Neural crest cell (in vitro differentiated cells): Measurements from ENCODE around the gene PARVB. TPM values are rescaled to one million over a fixed set of nuclear protein-coding genes. Genes with fewer than 3 reads are reported as not detected.

Experiments
- DNase-seq: peaks from one replicate; pipeline ENCODE4 v3.0.0; 2021; ENCODE audit warnings: low read depth, mixed read lengths, low spot score
- H3K27ac Mint-ChIP-seq: one replicate; pipeline ENCODE4 v1.8.0; 2021; ENCODE audit warnings: mild to moderate bottlenecking, mixed read lengths; ENCODE audit not compliant: unreplicated experiment
- H3K27me3 Mint-ChIP-seq: 2 replicates; pipeline ENCODE4 v1.8.0; 2021; ENCODE audit warnings: low read depth, mild to moderate bottlenecking, mixed read lengths
- H3K36me3 Mint-ChIP-seq: 2 replicates; pipeline ENCODE4 v1.8.0; 2021; ENCODE audit warnings: low read depth, mild to moderate bottlenecking, mixed read lengths
- H3K4me1 Mint-ChIP-seq: 2 replicates; pipeline ENCODE4 v1.8.0; 2021; ENCODE audit warnings: mixed read lengths
- H3K4me3 Mint-ChIP-seq: one replicate; pipeline ENCODE4 v1.8.0; 2021; ENCODE audit warnings: mild to moderate bottlenecking, mixed read lengths
- H3K9me3 Mint-ChIP-seq: 2 replicates; pipeline ENCODE4 v1.8.0; 2021; ENCODE audit warnings: mixed read lengths
- total RNA-seq: library from RNA; stranded (reverse); gene quantifications from 2 replicates; pipeline ENCODE4 v1.2.1, GENCODE V29; 2021
- TF ChIP-seq, protein P1 (sequence below): fragments of 200-600 bp; sonication (generic); conservative IDR thresholded peaks from 2 replicates; pipeline ENCODE4 v1.5.0; 2021; ENCODE audit warnings: antibody characterized with exemption, mild to moderate bottlenecking

The PARVB gene
- total RNA-seq, 1 donor from 2014 or later, result 21.8 TPM

DNA sequence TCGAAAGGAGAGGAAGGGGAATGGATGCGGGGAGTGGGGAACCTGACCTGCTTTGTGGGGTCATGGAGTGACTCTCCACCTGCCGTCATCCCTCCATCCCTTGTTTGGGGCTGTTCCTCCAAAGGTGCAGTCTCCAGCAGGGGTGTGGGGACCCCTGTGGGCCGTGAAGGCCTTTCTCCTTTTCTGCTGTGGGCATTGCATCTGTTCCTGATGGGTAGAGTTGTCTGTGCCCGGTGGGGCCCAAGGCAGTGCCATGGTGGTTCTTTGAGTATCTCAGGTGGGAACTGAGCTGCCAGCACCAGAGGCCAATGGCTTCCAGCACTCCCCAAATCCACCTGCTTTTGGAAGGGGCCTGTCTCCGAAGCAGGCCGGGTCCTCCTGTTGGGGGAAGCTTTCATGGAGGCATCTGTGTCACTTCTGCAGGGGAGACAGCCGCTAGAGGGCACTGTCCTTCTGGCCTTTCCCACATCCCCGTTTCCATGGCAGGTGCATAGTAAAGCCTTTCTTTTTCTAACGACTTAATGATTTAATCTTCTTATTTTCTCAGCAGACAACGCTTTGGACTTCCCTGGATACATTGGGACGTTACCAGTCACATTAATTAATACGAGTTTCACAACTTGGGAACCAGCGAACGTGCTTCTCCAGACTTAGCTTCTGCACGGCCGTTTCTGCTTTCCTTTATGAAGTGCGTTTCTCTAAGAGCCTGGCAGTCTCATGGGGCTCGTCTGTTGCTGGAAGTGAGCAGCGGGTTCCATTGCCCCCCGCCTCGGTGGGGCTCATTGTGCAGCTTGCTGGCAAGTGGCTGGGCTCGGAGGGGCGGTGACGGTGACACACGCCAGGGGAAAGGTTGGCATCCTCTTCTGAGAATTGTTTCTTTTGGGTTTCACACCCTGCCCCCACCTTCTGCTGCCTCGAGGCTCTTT lies 57.1 kb downstream of the PARVB start:
- H3K27me3 Mint-ChIP-seq, result no peaks in the 10 kb centered on the region
- no peak overlapping the region for H3K4me3 Mint-ChIP-seq

DNA sequence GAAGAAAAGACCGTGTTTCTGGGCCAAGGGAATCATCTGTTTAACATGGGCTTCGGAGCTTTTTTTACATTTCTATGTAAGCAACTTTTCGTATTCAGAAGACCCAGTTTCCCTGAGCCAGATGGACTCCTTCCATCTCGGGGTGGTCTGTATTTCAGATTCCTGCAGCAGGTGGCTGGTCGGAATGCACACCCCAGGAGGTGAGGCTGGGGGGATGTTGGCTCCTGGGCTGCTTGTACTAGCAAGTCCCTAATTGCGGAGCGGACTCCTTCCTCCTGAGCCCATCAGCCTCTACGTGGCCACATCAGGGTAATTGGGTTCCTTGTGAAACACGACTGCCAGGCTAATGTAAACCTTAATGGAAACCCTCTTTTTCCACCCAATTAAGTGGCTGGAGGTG lies 58.7 kb downstream of the PARVB start:
- Mint-ChIP-seq H3K4me1 (peaks cover 16% of the 10 kb centered on the region), H3K36me3 (peaks cover 3% of the 10 kb centered on the region), H3K9me3 (no peaks in the 10 kb centered on the region), H3K4me3 (no peak overlapping the region), H3K27ac (no peak overlapping the region), H3K27me3 (no peaks in the 10 kb centered on the region)
- TF ChIP-seq, protein P1, sequence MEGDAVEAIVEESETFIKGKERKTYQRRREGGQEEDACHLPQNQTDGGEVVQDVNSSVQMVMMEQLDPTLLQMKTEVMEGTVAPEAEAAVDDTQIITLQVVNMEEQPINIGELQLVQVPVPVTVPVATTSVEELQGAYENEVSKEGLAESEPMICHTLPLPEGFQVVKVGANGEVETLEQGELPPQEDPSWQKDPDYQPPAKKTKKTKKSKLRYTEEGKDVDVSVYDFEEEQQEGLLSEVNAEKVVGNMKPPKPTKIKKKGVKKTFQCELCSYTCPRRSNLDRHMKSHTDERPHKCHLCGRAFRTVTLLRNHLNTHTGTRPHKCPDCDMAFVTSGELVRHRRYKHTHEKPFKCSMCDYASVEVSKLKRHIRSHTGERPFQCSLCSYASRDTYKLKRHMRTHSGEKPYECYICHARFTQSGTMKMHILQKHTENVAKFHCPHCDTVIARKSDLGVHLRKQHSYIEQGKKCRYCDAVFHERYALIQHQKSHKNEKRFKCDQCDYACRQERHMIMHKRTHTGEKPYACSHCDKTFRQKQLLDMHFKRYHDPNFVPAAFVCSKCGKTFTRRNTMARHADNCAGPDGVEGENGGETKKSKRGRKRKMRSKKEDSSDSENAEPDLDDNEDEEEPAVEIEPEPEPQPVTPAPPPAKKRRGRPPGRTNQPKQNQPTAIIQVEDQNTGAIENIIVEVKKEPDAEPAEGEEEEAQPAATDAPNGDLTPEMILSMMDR, result no peak
- DNase-seq, result no peak

More for the DNA sequence above, 57.1 kb downstream of the PARVB start:
- H3K4me1 Mint-ChIP-seq, result peaks cover 4% of the 10 kb centered on the region
- no peaks in the 10 kb centered on the region for H3K9me3 Mint-ChIP-seq
- no peak overlapping the region for H3K27ac Mint-ChIP-seq
- peak; percentile 81 for DNase-seq
- H3K36me3 Mint-ChIP-seq, result peaks cover 3% of the 10 kb centered on the region
- TF ChIP-seq, protein P1, result peak; percentile 92

- Mint-ChIP-seq H3K27me3 (no peaks in the 10 kb centered on the region), H3K4me3 (no peak overlapping the region), H3K9me3 (no peaks in the 10 kb centered on the region), H3K36me3 (peaks cover 3% of the 10 kb centered on the region), H3K4me1 (peaks cover 16% of the 10 kb centered on the region), H3K27ac (no peak overlapping the region)
- TF ChIP-seq, protein P1, result no peak
- no peak for DNase-seq
Measured at GRCh38 chr22:44084044-44084772, 60.1 kb downstream of the PARVB start.

DNA sequence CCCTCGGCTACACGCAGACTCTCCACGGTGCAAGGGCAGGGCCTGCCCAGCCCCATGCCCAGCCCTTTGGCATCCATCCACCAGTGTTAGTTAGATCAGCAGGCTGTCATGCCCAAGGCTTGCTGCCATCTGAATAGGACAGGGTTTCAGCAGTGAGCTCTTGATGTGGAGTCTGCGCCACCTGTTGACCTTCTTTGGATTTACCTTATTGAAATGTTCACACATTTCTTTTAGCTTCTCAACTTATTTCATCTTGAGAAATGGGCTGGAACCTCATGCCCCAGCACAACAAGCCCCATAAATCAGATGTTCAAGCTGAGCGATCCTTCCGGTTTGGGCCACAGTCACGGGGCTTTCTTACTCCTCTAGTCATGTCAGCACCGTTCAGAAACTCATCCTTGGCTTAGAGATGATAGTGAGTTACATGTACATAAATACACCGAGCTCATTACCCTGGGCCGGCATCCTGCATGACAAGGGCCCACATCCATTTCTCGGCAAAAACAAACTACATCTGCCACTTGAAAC lies 61.7 kb downstream of the PARVB start:
- no peak overlapping the region for H3K27ac Mint-ChIP-seq
- H3K4me1 Mint-ChIP-seq, result peaks cover 16% of the 10 kb centered on the region
- no peak overlapping the region for H3K4me3 Mint-ChIP-seq
- H3K36me3 Mint-ChIP-seq, result peaks cover 3% of the 10 kb centered on the region
- no peaks in the 10 kb centered on the region for H3K27me3 Mint-ChIP-seq
- TF ChIP-seq, protein P1, result peak; percentile 54
- no peaks in the 10 kb centered on the region for H3K9me3 Mint-ChIP-seq
- no peak for DNase-seq

DNA sequence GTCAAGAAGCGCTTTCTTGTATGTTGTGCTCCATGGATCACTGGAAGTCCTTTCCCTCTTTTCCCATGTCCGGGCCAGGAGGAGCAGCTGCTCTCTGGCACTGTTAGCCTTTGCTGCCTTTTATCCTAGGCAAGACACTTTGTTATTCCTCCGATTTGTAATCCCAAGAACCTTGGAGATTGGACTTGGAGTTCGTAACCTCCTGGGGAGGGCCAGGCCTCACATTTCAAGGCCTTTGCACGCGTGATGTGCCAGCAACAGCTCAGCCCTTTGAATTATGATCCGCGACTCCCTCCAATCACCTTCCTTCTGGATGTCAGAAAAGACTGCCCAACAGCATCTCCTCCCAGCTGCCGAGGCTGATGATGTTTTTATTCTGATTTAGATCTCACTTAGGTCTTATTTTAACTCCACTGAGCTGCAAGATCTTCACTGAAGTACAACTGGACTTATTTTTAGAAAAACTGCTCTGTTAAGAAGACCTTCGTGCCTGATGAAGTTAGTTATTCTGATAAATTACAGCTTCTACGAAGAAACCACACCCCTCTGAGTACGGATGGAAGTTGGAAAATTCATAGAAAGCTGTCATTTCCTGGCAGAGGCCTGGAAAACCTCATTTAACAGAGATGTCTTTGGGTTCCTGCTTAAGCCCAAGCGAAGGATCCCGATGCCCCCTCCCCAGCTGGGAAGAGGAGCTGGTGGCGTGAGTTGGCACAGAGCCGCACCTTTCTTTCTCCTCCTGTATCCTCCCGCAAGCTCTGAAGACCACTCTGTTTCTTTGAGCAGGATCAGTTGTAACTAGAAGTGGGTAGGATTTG lies 62.4 kb downstream of the PARVB start:
- no peak overlapping the region for H3K27ac Mint-ChIP-seq
- H3K36me3 Mint-ChIP-seq, result peaks cover 3% of the 10 kb centered on the region
- DNase-seq, result no peak
- TF ChIP-seq, protein P1, result no peak
- no peaks in the 10 kb centered on the region for H3K9me3 Mint-ChIP-seq
- H3K4me1 Mint-ChIP-seq, result peaks cover 20% of the 10 kb centered on the region
- no peaks in the 10 kb centered on the region for H3K27me3 Mint-ChIP-seq
- no peak overlapping the region for H3K4me3 Mint-ChIP-seq
